Testis (tissue), 2 donors: ENCODE results near the gene RFX2.

Experiments used
- POLR2A ChIP-seq: fragments of 450-650 bp; IDR thresholded peaks from one replicate; pipeline ENCODE4 v1.6.1; 2017; ENCODE audit warnings: antibody characterized with exemption, mild to moderate bottlenecking, moderate library complexity
- TF ChIP-seq, protein P1 (sequence below), 3 experiments: fragments of 450-650 bp in 2 of 3; fragments of 200-600 bp in 1 of 3; sonication (generic) in 1 of 3; IDR thresholded peaks; one replicate each; pipeline ENCODE4 v1.5.1; 2016 to 2019; ENCODE audit warnings: antibody characterized with exemption in 3 of 3, mild to moderate bottlenecking in 2 of 3, moderate library complexity in 1 of 3

DNA sequence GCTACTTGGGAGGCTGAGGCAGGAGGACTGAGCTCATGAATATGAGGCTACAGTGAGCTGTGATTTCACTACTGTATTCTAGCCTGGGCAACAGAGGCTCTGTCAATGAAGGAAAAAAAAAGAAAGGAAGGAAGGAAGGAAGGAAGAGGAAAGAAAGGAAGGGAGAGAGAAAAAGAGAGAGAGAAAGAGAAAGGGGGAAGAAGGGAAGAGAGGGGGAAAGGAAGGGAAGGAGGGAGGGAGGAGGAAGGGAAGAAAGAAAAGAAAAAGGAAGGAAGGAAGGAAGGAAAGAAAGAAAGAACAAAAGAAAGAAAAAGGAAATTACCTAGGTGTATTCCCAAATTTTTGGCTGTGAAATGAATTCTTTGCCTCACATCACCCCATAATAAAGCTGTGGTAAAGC is 7.2 kb upstream of the RFX2 start:
- TF ChIP-seq, protein P1, sequence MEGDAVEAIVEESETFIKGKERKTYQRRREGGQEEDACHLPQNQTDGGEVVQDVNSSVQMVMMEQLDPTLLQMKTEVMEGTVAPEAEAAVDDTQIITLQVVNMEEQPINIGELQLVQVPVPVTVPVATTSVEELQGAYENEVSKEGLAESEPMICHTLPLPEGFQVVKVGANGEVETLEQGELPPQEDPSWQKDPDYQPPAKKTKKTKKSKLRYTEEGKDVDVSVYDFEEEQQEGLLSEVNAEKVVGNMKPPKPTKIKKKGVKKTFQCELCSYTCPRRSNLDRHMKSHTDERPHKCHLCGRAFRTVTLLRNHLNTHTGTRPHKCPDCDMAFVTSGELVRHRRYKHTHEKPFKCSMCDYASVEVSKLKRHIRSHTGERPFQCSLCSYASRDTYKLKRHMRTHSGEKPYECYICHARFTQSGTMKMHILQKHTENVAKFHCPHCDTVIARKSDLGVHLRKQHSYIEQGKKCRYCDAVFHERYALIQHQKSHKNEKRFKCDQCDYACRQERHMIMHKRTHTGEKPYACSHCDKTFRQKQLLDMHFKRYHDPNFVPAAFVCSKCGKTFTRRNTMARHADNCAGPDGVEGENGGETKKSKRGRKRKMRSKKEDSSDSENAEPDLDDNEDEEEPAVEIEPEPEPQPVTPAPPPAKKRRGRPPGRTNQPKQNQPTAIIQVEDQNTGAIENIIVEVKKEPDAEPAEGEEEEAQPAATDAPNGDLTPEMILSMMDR (IDR thresholded peaks at IDR 0.05) = no peak
- no peak for TF ChIP-seq POLR2A
